Right cardiac atrium (tissue), 5 donors: ENCODE measurements around the gene SVIL. TPM values are rescaled to one million over a fixed set of nuclear protein-coding genes. Genes with fewer than 3 reads are reported as not detected.

Experiments
- ATAC-seq, 2 donors: fragments of 200-7000 bp; cut with Tn5 transposase; one replicate each; pipeline versions ENCODE4 v1.8.0 to v1.9.1; 2020; ENCODE audit warnings: moderate library complexity in 2 of 2, mild to moderate bottlenecking in 1 of 2
- DNase-seq, 3 donors: peaks; one replicate each; pipeline ENCODE4 v3.0.0-alpha.2; 2020
- H3K27ac ChIP-seq: one replicate; pipeline ENCODE4 v1.5.1; 2013; ENCODE audit warnings: mild to moderate bottlenecking, low read length, control low read depth, moderate library complexity
- H3K27me3 ChIP-seq: one replicate; pipeline ENCODE4 v1.6.1; 2013; ENCODE audit not compliant: control insufficient read depth, insufficient read depth
- H3K4me1 ChIP-seq: one replicate; pipeline ENCODE4 v1.6.1; 2013; ENCODE audit warnings: low read length; ENCODE audit not compliant: control insufficient read depth, insufficient read depth
- H3K4me3 ChIP-seq: one replicate; pipeline ENCODE4 v1.5.1; 2013; ENCODE audit warnings: low read length, control low read depth
- H3K9me3 ChIP-seq: one replicate; pipeline ENCODE4 v1.6.1; 2013; ENCODE audit warnings: low read length; ENCODE audit not compliant: control insufficient read depth
- WGBS: extraction: QIAGEN DNeasy Blood & Tissue Kit; methylation state at CpG from one replicate; pipeline ENCODE4 v1.1.7; 2013; 5-methylcytosine and 5-hydroxymethylcytosine counted together
- intact Hi-C, 4 donors: fragments of 100-400 bp; cut with DNase I; formaldehyde crosslinking; loops; one replicate each; pipeline versions ENCODE4 v1.11.0 to v1.14.0; 2022 to 2023
- long read RNA-seq, 4 donors: library from polyadenylated mRNA; unstranded; transcript quantifications; one replicate each; pipeline ENCODE4 v2.0.0, GENCODE V29; 2020 to 2021
- polyA plus RNA-seq: library from polyadenylated mRNA; stranded (reverse); fragments of 200-250 nt; gene quantifications from one replicate; pipeline ENCODE4 v1.2.3, GENCODE V29; 2013
- total RNA-seq, 4 donors: library from RNA; stranded (reverse); fragmentation: NEBNext Ultra II Directional; extraction: Animal tissue kit (Norgen Biotek cat#: 25700); gene quantifications; one replicate each; pipeline ENCODE4 v1.2.1, GENCODE V29; 2021
- donor health status: healthy with polysubstance abuse.
- donor health status: DM: no; HTN: yes; CAD: no.
- donor health status: DM: no; HTN: no; CAD: no.
- donor health status: DM: no; HTN: yes; CAD: no; lungs with severe emphysema.
- donor health status: DM: yes; HTN: yes; CAD: no.

The SVIL gene
- total RNA-seq = 100 to 1,000 TPM; 254 to 374 (median 287) TPM
- 106 TPM for polyA plus RNA-seq
- long read RNA-seq, donor 1, partial matches to known transcripts = 208 of 263 reads
- long read RNA-seq, donor 1, other reads (novel, unspliced or antisense) = 52 of 263 reads
- long read RNA-seq, donor 2, partial matches to known transcripts = 53 of 79 reads
- long read RNA-seq, donor 2, other reads (novel, unspliced or antisense) = 25 of 79 reads
- long read RNA-seq, donor 3, full-length matches to known transcripts = 2 of 556 reads
- long read RNA-seq, donor 3, partial matches to known transcripts = 450 of 556 reads
- long read RNA-seq, donor 3, other reads (novel, unspliced or antisense) = 104 of 556 reads
- long read RNA-seq, donor 4, full-length matches to known transcripts = 2 of 108 reads
- long read RNA-seq, donor 4, partial matches to known transcripts = 67 of 108 reads
- long read RNA-seq, donor 4, other reads (novel, unspliced or antisense) = 39 of 108 reads

- Histone ChIP-seq H3K27me3 (no peaks in the 10 kb centered on the region), H3K4me1 (peaks cover 5% of the 10 kb centered on the region), H3K9me3 (no peaks in the 10 kb centered on the region), H3K4me3 (peak within 1 kb of the TSS; percentile 87), H3K27ac (peak within 1 kb of the TSS; percentile 99)
- peak; percentile 70 to 82 (median 72) for DNase-seq
- peak; percentile 85 to 90 for ATAC-seq
- intact Hi-C loops = loop anchor here in 2 of 4 donors (5.0 to 10.0 kb wide), 3 partner anchors 38 to 100 kb away; no protein-coding TSS in a partner anchor
- 26% methylated on average over 10 of the region's 10 CpGs for WGBS
Observed at GRCh38 chr10:29634764-29635625, at the start of gene SVIL. TSS of gene SVIL (minus strand) at chr10:29634971. CDS start at chr10:29555058, 79,913 bp downstream.

DNA sequence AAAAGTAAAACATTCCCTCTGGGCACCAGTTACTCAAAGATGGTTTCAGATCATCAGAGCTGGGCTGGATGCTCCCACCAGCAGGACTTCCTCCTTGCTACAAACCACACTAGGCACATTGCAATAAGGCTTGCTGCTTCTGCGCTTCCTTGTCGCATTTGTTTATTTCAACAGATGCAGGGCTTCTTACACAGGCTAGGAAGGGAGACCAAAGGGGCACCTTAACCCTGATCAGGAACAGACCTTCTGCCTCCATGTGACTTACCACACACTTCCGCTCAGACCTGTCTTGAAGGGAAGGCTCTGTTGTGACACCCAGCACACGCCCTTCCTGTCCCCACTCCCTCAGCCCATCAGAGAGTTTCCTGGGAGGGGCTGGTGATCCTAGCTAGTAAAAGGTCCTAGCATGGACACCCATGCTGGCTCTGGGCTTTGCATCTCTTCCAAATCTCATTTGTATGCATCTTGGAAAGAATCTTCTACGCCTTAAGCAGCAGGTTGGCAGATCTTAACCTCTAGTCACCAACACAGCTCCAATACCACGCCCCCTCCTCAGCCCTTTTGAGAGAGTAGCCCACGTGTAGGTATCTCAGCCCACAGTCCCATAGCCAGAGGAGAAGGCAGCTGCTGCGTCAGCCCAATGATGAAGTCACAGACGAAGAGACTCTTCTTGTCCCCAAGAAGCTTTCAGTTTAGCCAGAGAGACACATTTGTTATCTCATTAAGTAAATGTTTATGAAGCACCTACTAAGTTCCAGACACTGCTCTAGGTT is 47.1 kb upstream of the SVIL start:
- no peak for DNase-seq
- Histone ChIP-seq H3K4me3 (no peak overlapping the region), H3K9me3 (no peaks in the 10 kb centered on the region), H3K27me3 (no peaks in the 10 kb centered on the region), H3K27ac (peak overlapping the region; percentile 7), H3K4me1 (peaks cover 4% of the 10 kb centered on the region)
- peak; percentile 84 to 90 for ATAC-seq
- intact Hi-C loops = no loop called here
- WGBS = 79% methylated on average over 9 of the region's 9 CpGs

DNA sequence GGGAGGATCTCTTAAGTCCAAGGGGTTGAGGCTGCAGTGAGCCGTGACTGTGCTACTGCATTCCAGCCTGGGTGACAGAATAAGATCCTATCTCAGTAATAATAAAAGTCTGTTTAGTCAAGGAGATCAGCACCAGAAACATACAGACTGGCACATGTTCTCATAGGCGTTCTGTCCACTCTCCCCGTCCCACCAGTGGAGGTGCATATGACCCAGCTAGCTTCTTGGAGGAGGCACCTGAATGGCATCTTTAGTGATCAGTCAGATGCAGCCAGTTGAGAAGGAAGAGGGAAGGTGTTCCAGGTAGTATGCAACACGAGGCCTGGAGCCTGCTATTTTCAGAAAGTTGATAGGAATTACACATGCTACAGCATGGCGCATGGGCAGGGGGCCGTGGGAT is 45.3 kb upstream of the SVIL start:
- 83% methylated on average over 6 of the region's 6 CpGs for whole genome bisulfite sequencing
- Histone ChIP-seq H3K4me3 (no peak overlapping the region), H3K27ac (no peak overlapping the region), H3K9me3 (no peaks in the 10 kb centered on the region), H3K27me3 (no peaks in the 10 kb centered on the region), H3K4me1 (peaks cover 4% of the 10 kb centered on the region)
- ATAC-seq (no peak), DNase-seq (no peak)
- intact Hi-C loops = no loop called here

GRCh38 chr10:29676732-29677131 is 42.0 kb upstream of the SVIL start:
- Histone ChIP-seq H3K4me3 (no peak overlapping the region), H3K27me3 (no peaks in the 10 kb centered on the region), H3K9me3 (peaks cover 2% of the 10 kb centered on the region), H3K4me1 (peaks cover 4% of the 10 kb centered on the region), H3K27ac (no peak overlapping the region)
- no peak for DNase-seq
- intact Hi-C loops = no loop called here
- ATAC-seq = no peak
- WGBS = over 99% methylated on average over 4 of the region's 4 CpGs

DNA sequence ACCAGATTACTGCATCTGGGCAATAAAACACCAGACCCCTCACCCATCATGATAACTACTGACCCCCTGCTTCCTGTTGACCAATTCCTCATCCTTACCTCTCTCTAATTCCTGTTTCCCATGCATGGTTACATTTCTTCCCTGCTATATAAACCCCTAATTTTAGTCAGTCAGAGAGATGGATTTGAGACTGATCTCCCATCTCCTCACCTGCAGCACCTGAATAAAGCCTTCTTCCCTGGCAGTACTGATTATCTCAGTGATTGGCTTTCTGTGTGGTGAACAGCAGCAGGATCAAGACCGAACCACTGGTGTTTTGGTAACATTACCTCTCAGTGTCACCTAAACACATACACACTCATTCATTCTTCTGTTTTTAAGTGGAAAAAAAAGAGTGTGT is 41.2 kb upstream of the SVIL start:
- H3K4me1 ChIP-seq = peaks cover under 1% of the 10 kb centered on the region
- no peak for DNase-seq
- H3K27ac ChIP-seq = no peak overlapping the region
- ATAC-seq = no peak
- intact Hi-C loops = no loop called here
- peaks cover 2% of the 10 kb centered on the region for H3K9me3 ChIP-seq
- WGBS = 97% methylated on average over 1 of the region's 1 CpG
- no peak overlapping the region for H3K4me3 ChIP-seq
- H3K27me3 ChIP-seq = no peaks in the 10 kb centered on the region

DNA sequence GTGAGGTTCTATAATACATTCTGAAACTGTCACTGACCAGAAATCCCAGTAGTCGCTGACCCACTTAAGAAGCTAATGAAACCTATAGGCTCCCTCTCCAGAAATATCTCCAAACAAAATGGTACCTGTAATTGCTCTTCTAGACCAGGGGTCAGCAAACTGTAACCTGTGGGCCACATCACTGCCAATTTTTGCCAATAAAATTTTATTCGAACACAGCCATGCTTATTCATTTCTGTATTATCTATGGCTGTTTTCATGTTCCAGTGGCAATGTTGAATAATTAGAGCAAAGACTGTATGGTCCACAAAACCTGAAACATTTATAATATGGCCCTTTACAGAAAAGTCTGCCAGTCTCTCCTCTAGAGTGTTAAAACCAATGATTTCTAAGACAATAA is 37.2 kb upstream of the SVIL start:
- no peaks in the 10 kb centered on the region for H3K4me1 ChIP-seq
- intact Hi-C loops = no loop called here
- ATAC-seq (no peak), DNase-seq (no peak)
- no peaks in the 10 kb centered on the region for H3K27me3 ChIP-seq
- WGBS = 97% methylated on average over 2 of the region's 2 CpGs
- peaks cover 2% of the 10 kb centered on the region for H3K9me3 ChIP-seq
- no peak overlapping the region for H3K4me3 ChIP-seq
- no peak overlapping the region for H3K27ac ChIP-seq

- DNase-seq = no peak
- peaks cover 2% of the 10 kb centered on the region for H3K9me3 ChIP-seq
- H3K4me3 ChIP-seq = no peak overlapping the region
- WGBS = 58% methylated on average over 7 of the region's 7 CpGs
- H3K27me3 ChIP-seq = no peaks in the 10 kb centered on the region
- no peak for ATAC-seq
- no peak overlapping the region for H3K27ac ChIP-seq
- H3K4me1 ChIP-seq = no peaks in the 10 kb centered on the region
- intact Hi-C loops = no loop called here
Observed at GRCh38 chr10:29671228-29671780, 36.5 kb upstream of the SVIL start.

- no peak overlapping the region for H3K4me3 ChIP-seq
- H3K9me3 ChIP-seq = peaks cover 2% of the 10 kb centered on the region
- no peaks in the 10 kb centered on the region for H3K27me3 ChIP-seq
- intact Hi-C loops = no loop called here
- DNase-seq = no peak
- no peak for ATAC-seq
- WGBS = 67% methylated on average over 4 of the region's 4 CpGs
- H3K27ac ChIP-seq = peak overlapping the region; percentile 37
- H3K4me1 ChIP-seq = no peaks in the 10 kb centered on the region
Observed at GRCh38 chr10:29670761-29671160, 36.0 kb upstream of the SVIL start.

DNA sequence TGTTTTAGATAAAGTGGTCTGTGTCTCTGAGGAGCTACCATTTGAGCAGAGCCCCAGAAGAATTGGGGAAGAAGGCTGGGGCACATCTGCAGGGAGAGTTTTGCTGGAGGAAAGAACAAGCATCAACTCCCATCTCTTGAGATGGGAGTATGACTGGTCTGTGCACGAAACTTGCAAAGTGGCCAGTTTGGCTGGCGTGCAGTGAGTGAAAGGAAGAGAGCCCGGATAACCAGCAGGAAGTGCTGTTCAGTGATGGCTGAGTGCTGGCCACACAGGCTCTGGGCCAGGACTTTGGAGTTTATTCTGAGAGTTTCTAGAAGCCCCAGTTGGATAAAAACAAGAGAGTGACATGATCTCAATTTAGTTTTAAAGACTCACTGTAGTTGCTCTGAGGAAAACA is 34.4 kb upstream of the SVIL start:
- intact Hi-C loops = no loop called here
- no peak overlapping the region for H3K27ac ChIP-seq
- WGBS = 27% methylated on average over 3 of the region's 3 CpGs

DNA sequence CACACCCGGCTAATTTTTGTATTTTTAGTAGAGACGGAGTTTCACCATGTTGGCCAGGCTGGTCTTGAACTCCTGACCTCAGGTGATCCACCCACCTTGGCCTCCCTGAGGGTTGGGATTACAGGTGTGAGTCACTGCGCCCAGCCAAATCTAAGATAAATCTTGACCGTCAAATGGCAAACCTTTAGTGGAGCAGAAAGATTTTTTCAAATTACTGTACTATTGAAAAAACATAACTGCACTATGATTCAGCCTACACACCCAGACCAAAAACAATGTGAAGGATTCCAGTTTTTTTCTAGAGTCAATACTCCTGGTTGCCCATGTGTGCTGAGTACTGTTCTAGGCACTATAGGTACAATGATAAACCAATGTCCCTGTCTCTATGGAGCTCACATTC is 33.9 kb upstream of the SVIL start:
- DNase-seq (no peak), ATAC-seq (peak in 1 of 2 donors; percentile 28)
- Histone ChIP-seq H3K9me3 (no peaks in the 10 kb centered on the region), H3K27ac (no peak overlapping the region), H3K27me3 (no peaks in the 10 kb centered on the region), H3K4me3 (no peak overlapping the region), H3K4me1 (no peaks in the 10 kb centered on the region)
- WGBS = 83% methylated on average over 4 of the region's 4 CpGs
- intact Hi-C loops = no loop called here

More for the DNA sequence above, 34.4 kb upstream of the SVIL start:
- no peaks in the 10 kb centered on the region for H3K9me3 ChIP-seq
- peak; percentile 93 to 95 for ATAC-seq
- DNase-seq = peak; percentile 75 to 92 (median 89)
- H3K4me1 ChIP-seq = no peaks in the 10 kb centered on the region
- no peak overlapping the region for H3K4me3 ChIP-seq
- H3K27me3 ChIP-seq = no peaks in the 10 kb centered on the region
